PC-3 (cell line): ENCODE results near the gene GID4.

ENCODE experiments used
- EZH2phosphoT487 ChIP-seq: fragments of 300-600 bp; sonication (generic); IDR thresholded peaks from 2 replicates; pipeline ENCODE4 v1.6.1; 2018; ENCODE audit warnings: mild to moderate bottlenecking, antibody characterized with exemption, low read length, borderline replicate concordance
- TF ChIP-seq, protein P1 (sequence below): fragments of 300-600 bp; sonication (generic); conservative IDR thresholded peaks from 2 replicates; pipeline ENCODE4 v1.5.1; 2017; ENCODE audit warnings: antibody characterized with exemption, low read depth, mild to moderate bottlenecking, low read length

DNA sequence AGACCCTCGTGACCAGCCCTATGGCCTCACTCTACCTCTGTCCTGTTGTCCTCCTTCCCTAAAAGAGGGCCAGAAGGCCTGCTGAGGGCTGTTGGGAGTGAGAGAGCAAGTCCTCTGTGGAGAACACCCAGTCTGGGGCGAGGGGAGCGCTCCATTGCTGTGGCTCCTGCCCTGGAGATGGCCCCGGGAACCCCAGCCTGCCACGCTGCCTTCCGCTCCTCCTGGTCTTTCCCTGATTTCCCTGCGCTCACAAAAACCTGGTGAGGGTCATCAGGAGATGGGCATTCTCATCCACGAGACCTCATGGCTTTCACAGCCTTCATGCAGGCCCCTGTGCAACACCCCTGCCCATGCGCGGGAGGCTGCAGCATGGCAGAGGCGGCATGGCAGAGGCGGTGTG lies 45.4 kb upstream of the GID4 start:
- TF ChIP-seq, protein P1, sequence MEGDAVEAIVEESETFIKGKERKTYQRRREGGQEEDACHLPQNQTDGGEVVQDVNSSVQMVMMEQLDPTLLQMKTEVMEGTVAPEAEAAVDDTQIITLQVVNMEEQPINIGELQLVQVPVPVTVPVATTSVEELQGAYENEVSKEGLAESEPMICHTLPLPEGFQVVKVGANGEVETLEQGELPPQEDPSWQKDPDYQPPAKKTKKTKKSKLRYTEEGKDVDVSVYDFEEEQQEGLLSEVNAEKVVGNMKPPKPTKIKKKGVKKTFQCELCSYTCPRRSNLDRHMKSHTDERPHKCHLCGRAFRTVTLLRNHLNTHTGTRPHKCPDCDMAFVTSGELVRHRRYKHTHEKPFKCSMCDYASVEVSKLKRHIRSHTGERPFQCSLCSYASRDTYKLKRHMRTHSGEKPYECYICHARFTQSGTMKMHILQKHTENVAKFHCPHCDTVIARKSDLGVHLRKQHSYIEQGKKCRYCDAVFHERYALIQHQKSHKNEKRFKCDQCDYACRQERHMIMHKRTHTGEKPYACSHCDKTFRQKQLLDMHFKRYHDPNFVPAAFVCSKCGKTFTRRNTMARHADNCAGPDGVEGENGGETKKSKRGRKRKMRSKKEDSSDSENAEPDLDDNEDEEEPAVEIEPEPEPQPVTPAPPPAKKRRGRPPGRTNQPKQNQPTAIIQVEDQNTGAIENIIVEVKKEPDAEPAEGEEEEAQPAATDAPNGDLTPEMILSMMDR, result no peak
- TF ChIP-seq EZH2phosphoT487, result no peak
